HG03565 (cell line): ENCODE measurements around the gene SIT1.

ENCODE experiments used
- ATAC-seq: cut with Tn5 transposase; IDR thresholded peaks from one replicate; pipeline ENCODE4 v1.9.1; 2021; ENCODE audit warnings: mild to moderate bottlenecking, moderate library complexity; ENCODE audit not compliant: unreplicated experiment

Gene SIT1

DNA sequence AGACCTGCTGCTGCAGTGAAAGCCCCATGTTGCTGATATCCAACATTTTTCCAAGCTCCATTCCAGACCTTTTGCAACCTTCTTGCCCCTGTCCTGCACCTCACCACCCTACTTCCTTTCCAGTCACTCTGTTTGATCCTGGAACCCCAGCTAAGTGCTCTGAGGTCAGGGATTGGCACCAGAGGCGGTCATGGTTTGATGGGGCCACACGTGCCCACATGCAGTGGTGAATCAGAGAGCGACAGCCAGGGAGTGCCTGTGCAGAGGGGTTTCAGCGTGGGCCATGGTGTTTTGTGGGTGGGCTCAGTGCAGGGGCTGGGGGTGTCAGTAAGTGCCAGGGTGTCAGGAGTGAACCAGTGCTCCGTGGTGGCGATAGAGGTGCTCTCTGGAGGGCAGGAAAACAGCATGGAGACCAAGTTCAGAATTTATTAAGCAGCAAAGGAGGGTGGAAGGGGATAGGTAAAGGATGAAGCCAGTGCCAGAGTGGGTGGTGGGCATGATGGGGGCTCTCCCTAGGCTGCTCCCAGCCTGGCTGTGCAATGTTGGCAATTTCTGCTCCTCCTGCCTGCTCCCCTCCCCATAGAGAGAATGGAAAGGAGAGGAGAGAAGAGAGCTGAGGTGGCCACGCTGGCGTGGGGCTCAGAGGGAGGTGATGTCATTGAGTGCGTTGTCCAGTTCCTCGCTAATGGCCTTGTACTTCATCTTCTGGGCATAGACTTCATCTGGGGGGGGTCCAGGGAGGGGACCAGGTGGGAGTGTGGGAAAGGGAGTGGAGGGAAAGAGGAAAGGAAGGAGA, 32.0 kb upstream of the SIT1 start:
- no peak for ATAC-seq

DNA sequence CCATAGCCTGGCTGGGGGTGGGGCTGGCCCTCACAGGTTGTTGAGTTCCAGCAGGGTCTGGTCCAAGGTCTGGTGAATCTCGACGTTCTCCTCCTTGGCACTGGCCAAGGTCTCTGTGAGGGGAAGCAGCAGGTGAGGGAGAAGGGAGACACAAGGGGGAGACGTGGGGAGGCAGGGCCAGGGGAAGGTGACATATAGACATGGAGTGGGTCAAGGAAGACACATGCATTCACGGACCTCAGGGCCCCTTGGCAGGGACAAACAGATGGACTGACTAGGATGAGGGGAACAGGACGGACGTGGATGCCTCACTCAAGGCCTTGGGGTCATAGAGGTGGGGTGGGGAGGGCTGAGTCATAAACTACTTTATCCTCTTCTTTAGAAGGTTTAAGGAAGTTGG, 31.3 kb upstream of the SIT1 start:
- no peak for ATAC-seq

DNA sequence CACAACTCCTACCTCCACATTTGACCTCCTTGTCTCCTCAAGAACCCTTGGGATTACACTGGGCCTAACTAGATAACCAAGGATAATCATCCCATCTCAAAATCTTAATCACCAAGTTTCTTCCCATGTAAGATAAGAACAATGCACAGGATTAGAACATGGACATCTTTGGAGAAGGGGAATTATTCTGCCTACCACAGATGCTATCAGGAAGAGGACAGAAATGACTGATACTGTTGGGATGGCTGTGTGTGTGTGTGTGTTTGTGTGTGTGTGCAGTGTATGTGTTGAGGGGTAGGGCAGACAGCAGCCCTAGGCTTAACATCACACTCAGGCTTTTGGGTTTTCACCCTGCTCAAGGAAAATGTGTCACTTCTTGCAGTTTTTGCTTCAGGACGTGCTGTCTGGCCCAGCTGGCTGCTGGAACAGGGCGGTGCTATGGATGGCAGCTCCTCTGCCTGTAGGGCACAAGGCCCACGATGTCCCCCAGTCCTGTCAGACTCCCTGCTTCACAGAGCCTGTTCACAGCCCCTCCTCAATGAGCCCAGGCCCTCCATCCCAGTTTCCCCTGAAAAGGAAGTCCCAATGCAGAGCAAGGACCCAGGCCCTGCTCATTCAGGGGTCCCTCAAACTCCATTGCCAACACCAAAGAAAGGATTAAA, 30.7 kb upstream of the SIT1 start:
- no peak for ATAC-seq

DNA sequence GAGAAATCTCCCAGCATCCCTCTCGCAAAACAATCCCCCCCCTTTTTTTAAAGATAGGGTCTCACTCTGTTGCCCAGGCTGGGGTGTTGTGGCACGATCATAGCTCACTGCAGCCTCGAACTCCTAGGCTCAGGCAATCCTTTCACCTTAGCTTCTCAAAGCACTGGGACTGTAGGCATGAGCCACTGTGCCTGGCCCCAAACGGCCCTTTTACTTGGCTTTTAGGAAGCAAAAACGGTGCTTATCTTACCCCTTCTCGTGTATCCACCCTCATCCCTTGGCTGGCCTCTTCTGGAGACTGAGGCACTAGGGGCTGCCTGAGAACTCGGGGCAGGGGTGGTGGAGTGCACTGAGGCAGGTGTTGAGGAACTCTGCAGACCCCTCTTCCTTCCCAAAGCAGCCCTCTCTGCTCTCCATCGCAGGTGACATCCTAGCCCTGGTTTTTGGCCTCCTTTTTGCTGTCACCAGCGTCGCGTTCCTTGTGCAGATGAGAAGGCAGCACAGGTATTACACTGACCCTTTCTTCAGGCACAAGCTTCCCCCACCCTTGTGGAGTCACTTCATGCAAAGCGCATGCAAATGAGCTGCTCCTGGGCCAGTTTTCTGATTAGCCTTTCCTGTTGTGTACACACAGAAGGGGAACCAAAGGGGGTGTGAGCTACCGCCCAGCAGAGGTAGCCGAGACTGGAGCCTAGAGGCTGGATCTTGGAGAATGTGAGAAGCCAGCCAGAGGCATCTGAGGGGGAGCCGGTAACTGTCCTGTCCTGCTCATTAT, 29.8 kb upstream of the SIT1 start:
- ATAC-seq = no peak

DNA sequence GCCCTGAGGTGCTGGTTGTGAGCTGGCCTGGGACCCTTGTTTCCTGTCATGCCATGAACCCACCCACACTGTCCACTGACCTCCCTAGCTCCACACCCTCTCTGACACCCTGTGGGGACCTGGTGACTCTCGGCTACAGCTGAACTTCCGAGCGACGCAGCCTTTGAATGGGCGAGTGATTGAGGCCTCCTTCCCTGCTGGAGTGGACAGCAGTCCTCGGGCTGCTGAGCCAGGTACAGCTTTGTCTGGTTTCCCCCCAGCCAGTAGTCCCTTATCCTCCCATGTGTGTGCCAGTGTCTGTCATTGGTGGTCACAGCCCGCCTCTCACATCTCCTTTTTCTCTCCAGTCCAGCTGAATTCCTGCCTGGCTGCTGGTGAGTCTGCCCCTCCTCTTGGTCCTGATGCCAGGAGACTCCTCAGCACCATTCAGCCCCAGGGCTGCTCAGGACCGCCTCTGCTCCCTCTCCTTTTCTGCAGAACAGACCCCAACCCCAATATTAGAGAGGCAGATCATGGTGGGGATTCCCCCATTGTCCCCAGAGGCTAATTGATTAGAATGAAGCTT, 29.1 kb upstream of the SIT1 start:
- ATAC-seq = no peak

DNA sequence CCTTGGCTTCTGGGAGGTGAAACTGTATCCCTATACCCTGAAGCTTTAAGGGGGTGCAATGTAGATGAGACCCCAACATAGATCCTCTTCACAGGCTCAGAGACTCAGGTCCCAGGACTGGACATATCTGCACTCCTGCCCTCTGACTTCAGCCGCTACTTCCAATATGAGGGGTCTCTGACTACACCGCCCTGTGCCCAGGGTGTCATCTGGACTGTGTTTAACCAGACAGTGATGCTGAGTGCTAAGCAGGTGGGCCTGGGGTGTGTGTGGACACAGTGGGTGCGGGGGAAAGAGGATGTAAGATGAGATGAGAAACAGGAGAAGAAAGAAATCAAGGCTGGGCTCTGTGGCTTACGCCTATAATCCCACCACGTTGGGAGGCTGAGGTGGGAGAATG, 28.4 kb upstream of the SIT1 start:
- ATAC-seq = no peak

DNA sequence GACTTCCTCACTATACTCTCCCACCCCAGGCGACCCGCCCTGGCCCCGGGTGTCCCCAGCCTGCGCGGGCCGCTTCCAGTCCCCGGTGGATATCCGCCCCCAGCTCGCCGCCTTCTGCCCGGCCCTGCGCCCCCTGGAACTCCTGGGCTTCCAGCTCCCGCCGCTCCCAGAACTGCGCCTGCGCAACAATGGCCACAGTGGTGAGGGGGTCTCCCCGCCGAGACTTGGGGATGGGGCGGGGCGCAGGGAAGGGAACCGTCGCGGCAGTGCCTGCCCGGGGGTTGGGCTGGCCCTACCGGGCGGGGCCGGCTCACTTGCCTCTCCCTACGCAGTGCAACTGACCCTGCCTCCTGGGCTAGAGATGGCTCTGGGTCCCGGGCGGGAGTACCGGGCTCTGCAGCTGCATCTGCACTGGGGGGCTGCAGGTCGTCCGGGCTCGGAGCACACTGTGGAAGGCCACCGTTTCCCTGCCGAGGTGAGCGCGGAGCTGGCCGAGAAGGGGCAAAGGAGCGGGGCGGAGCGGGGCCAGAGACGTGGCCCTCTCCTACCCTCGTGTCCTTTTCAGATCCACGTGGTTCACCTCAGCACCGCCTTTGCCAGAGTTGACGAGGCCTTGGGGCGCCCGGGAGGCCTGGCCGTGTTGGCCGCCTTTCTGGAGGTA, 25.1 kb upstream of the SIT1 start:
- ATAC-seq = no peak

DNA sequence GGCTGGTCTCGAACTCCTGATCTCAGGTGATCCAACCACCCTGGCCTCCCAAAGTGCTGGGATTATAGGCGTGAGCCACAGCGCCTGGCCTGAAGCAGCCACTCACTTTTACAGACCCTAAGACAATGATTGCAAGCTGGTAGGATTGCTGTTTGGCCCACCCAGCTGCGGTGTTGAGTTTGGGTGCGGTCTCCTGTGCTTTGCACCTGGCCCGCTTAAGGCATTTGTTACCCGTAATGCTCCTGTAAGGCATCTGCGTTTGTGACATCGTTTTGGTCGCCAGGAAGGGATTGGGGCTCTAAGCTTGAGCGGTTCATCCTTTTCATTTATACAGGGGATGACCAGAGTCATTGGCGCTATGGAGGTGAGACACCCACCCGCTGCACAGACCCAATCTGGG, 24.5 kb upstream of the SIT1 start:
- no peak for ATAC-seq

DNA sequence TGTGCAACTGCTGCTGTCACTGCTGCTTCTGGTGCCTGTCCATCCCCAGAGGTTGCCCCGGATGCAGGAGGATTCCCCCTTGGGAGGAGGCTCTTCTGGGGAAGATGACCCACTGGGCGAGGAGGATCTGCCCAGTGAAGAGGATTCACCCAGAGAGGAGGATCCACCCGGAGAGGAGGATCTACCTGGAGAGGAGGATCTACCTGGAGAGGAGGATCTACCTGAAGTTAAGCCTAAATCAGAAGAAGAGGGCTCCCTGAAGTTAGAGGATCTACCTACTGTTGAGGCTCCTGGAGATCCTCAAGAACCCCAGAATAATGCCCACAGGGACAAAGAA, 23.3 kb upstream of the SIT1 start:
- no peak for ATAC-seq

DNA sequence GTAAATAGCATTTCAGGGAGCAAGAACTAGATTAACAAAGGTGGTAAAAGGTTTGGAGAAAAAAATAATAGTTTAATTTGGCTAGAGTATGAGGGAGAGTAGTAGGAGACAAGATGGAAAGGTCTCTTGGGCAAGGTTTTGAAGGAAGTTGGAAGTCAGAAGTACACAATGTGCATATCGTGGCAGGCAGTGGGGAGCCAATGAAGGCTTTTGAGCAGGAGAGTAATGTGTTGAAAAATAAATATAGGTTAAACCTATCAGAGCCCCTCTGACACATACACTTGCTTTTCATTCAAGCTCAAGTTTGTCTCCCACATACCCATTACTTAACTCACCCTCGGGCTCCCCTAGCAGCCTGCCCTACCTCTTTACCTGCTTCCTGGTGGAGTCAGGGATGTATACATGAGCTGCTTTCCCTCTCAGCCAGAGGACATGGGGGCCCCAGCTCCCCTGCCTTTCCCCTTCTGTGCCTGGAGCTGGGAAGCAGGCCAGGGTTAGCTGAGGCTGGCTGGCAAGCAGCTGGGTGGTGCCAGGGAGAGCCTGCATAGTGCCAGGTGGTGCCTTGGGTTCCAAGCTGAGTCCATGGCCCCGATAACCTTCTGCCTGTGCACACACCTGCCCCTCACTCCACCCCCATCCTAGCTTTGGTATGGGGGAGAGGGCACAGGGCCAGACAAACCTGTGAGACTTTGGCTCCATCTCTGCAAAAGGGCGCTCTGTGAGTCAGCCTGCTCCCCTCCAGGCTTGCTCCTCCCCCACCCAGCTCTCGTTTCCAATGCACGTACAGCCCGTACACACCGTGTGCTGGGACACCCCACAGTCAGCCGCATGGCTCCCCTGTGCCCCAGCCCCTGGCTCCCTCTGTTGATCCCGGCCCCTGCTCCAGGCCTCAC, 22.6 kb upstream of the SIT1 start, which contains the start of gene CA9:
Gene CA9 (plus strand): TSS at position 797 of the 893 bp plus-strand sequence. CDS start 32 bp downstream, at position 829.
- no peak for ATAC-seq

DNA sequence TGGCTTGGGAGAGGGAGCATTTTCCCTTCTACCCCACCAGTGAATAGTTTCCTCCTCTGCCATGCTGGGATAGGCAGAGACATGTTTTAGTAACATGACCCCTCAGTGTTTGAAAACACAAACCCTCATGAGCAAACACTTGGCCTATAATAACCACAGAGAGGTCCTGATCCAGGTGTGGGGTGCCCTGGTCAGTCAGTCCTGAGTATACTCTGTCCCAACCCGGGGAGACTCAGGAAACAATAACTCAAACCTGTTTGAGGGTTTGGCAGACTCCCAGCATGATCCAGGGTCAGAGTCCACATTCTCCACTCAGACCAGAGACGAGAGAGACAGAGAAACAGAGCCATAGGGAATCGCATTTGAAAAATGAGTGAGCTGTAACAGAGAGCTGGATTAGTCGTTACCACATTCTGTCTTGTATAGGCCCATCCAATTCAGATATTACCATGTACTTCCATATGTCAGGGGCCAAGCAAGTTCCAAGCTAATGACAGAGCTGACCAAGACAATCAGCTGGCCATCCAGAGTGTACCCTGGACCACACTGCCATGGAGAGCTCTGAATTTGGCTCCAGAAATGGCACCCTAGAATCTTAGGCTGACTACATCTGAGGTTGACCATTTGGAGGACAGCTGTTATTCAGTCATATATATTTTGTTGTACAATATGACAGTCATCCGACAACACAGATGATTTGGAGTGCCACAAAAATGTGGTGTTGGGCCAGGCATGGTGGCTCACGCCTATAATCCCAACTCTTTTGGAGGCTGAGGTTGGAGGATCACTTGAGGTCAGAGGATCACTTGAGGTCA, 18.8 kb upstream of the SIT1 start:
- ATAC-seq = no peak

DNA sequence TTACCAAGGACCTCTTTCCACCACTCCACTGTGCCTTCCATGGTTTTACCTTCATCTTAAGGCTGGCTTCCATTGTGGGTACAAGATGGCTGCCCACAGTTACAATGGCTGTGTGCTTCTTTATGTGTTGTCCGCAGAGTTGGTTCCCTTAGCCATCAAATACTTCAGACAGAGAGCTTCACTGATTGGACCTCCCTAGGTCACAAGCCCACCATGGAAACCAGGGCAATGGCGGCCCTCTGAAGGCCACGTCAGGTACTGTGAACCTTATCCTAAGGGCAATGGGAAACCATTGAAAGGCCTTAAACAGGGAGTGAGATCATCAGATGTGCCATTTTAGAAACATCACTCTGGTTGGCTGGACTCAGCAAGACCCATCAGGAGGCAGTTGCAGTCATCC, 17.2 kb upstream of the SIT1 start:
- no peak for ATAC-seq

DNA sequence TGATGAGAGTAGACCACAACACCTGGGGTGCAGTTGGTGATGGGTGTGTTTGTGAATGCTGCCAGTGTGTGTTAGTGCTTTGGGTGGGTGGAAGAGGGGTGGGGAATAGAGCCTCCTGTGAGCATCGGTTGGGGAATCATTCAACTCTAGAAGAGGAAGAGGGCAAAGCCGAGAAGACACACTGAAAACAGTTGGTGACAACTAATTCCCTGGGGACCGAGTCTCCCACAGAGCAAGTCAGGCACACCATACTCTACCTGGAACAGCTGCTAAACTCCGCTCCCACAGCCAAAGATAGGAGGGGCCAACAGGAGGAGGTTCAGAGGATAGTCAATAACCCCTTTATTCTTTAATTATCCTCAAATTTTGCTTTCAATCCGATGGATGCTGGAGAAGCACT, 15.8 kb upstream of the SIT1 start:
- ATAC-seq = no peak

DNA sequence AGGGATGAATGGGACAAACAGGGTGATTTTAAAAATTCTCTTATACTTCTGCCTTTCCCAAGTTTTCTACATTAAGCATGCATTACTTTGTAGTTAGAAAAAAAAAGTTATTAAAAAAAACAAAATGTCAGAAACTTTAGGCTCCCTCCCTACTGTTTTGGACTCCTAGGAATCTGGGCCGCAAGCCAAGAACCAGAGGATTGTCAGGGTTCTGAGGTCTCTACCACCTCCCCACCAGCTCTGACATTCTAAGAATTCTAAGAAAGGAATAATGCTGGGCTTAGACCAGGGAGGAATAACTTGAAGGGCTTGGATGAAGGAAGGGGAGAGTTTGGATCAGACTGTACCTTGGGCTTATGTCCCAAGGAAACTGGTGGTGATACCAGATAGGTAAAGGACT, 15.3 kb upstream of the SIT1 start:
- ATAC-seq = no peak

DNA sequence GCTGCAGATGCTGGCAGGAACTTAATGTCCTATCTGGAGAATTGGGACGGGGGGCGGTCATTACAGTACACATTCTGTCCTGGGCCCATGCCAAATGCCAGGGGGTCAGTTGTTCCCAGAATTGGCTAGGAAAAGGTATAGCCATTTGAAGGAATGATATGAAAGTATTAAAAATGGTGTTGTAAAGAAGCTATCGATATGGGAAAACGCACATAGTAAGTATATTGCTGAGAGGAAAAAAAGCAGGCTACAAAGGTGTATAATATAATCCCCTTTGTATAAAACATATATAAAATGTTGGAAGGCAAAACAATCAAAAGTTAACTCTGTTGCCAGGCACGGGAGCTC, 14.7 kb upstream of the SIT1 start:
- ATAC-seq = no peak

DNA sequence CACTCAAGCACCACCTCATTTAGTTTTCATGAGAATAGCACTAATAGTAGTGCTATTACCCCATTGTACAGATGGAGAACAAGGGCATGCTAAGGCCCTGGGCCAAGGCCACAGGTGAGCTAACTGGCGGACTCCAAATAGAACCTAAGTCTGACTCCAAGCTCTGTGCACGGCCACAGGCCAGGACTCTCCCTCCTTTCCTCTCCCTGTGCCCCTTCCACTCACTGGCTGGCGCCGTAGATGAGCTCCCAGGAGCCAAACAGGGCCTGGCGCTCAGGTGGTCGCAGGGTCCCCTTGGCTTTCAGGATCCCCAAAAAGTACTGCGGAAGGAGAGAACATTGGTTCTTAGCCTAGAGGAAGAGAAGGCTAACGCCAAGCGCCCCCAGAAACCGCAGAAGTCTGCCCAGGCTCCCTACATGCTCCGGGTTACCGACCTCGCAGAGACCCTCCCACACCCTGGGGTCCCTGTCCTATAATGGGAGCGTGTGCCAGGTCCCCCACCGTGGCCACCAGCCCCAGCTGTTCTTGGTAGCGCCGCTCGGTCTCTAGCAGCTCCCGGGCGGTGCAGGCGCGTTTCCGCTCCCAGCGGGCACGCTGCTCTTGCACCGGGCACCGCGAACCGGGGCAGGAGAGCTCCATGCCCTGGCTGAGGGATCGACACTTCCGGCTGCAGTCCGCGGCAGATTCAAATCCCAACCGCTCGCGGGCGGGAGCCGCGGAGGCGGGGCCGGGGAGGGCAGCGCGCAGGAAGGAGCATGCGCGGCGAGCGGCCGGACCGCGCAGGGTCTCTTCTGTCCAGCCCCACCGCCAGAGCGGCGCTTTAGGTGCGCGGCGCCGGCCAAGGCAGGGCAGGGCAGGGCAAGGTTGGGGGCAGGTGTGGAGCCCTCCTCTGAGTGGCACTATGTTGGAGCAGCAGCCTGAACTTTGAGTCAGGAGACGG, 14.1 kb upstream of the SIT1 start, which contains the start of gene ARHGEF39:
Gene ARHGEF39 (minus strand): TSS at position 665 of the 940 bp plus-strand sequence. CDS start 26 bp downstream, at position 639.
- ATAC-seq = peak; percentile 73

DNA sequence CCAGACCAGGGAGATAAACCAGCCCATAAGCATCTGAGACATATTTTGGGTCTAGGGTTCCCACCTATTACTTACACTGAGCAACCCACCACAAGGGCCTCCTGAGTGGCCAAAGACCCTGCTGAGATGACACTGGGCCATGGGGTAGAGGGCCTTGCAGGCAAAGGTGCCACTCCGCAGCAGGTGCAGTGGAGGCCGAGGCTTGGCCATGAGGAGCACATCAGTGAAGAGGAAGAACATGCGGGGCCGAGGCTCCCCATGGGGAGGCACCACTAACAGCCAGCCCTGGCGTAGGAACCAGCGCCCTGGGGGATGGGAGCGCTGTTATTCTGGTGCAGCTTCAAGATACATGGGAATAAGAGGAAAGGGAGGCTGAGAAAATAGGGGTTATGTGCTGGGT, 11.7 kb upstream of the SIT1 start:
- no peak for ATAC-seq

DNA sequence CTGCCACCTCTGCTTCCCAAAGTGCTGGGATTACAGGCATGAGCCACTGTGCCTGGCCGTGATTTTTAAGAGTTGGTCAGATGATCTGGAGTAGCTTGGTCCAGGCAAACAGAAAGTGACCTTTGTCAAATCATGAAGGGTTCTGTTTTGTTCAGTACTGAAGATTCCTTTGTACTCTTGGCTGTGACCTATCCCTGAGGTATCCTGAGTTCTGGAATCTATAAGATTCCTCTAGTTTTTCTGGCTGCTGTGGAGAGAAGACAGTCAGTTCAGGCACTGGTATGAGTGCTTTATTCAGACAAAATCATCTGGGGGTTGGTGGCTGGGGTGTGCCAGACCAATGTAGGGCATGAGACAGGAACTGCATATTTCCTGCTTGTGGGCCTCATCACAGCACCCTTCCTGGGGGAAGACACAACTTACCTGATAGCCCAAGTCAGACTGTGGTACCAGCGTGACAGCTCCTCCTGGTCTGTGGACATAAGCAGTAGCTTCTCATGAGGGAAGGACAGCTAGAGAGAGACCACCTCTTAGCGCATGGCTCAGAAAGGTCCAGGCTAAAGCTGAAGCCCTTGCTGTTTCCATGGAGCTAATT, 11.1 kb upstream of the SIT1 start:
- ATAC-seq = no peak
